ENCODE results near the gene STAT5B.

Gene STAT5B

GRCh38 chr17:42169351-42169750 lies 106.8 kb downstream of the STAT5B start:
- DNase-seq = no peak

GRCh38 chr17:42167807-42168206 lies 108.4 kb downstream of the STAT5B start:
- no peak for DNase-seq

GRCh38 chr17:42166196-42166763 lies 109.9 kb downstream of the STAT5B start:
- DNase-seq = no peak

GRCh38 chr17:42165751-42166150 lies 110.4 kb downstream of the STAT5B start:
- no peak for DNase-seq

GRCh38 chr17:42163696-42164407 lies 112.3 kb downstream of the STAT5B start:
- DNase-seq = no peak

- DNase-seq = no peak
Observed at GRCh38 chr17:42163113-42163512, 113.1 kb downstream of the STAT5B start.

- DNase-seq = no peak
Observed at GRCh38 chr17:42160531-42160910, 115.7 kb downstream of the STAT5B start.

GRCh38 chr17:42159796-42160530 lies 116.2 kb downstream of the STAT5B start:
- DNase-seq = no peak

GRCh38 chr17:42155614-42156045 lies 120.6 kb downstream of the STAT5B start:
- DNase-seq = no peak

GRCh38 chr17:42153919-42154742 lies 122.1 kb downstream of the STAT5B start:
- DNase-seq = no peak

Measured in NCI-H1694 treated with DMSO at 0.1 percent for 48 hours (cell line).